HepG2 (cell line): Measurements from ENCODE around the gene WNT3A. TPM values are rescaled to one million over a fixed set of nuclear protein-coding genes. Genes with fewer than 3 reads are reported as not detected.

Experiments used
- ATAC-seq: fragments of 200-7000 bp; cut with Tn5 transposase; 3 replicates; pipeline ENCODE4 v1.9.1; 2020; ENCODE audit warnings: mild to moderate bottlenecking, moderate library complexity
- BruUV-seq: library from RNA; stranded (reverse); fragments of 400-500 nt; replicated peaks from 2 replicates; lab custom pipeline; 2021; lab: Mats Ljungman, UMichigan
- CTCF ChIA-PET: fragments of 300-600 bp; formaldehyde crosslinking; extraction: SDS; loops from one replicate; lab custom pipeline; 2021; ENCODE audit warnings: low total read pairs, inconsistent platforms, low intra/inter-chr PET ratio; lab: Yijun Ruan, JAX
- POLR2A ChIA-PET: fragments of 350-600 bp; sonication (Branson Sonifier 250); formaldehyde crosslinking; loops from one replicate; lab custom pipeline; 2020; ENCODE audit warnings: antibody characterized with exemption, inconsistent platforms; lab: Yijun Ruan, JAX
- DNase-seq: peaks from one replicate; pipeline ENCODE4 v3.0.0-alpha.2; 2015; ENCODE audit warnings: low spot score
- FAIRE-seq: peaks from 3 replicates; lab custom pipeline; 2011; peaks lifted over from hg19 to GRCh38; lab: Jason Lieb, UNC
- H2AFZ ChIP-seq: one replicate; pipeline ENCODE4 v1.6.1; 2011; ENCODE audit warnings: low read length, inconsistent platforms
- H3K27ac ChIP-seq: fragments of 300-600 bp; 3 replicates; pipeline ENCODE4 v1.8.0; 2011; ENCODE audit warnings: mixed run types, mild to moderate bottlenecking, mixed read lengths, low read length, inconsistent platforms; ENCODE audit not compliant: insufficient read depth; ENCODE audit errors: extremely low read length
- H3K27me3 ChIP-seq, 2 experiments: fragments of 200-600 bp in 1 of 2; 2 replicates in 1 of 2; 3 replicates in 1 of 2; pipeline versions ENCODE4 v1.6.0 to v1.8.0; 2011; ENCODE audit warnings: low read length in 2 of 2, mild to moderate bottlenecking in 2 of 2, moderate library complexity in 2 of 2, inconsistent platforms in 1 of 2; ENCODE audit not compliant: insufficient read depth in 2 of 2, control insufficient read depth in 1 of 2
- H3K36me3 ChIP-seq, 2 experiments: fragments of 200-600 bp in 1 of 2; replicated peaks in 1 of 2; 2 replicates in 1 of 2; 3 replicates in 1 of 2; pipeline versions ENCODE4 v1.5.1 to v1.8.0; 2011; ENCODE audit warnings: low read length in 2 of 2, inconsistent platforms in 1 of 2; ENCODE audit not compliant: insufficient read depth in 2 of 2, control insufficient read depth in 1 of 2
- H3K4me1 ChIP-seq: 2 replicates; pipeline ENCODE4 v1.5.1; 2012; ENCODE audit warnings: low read length, inconsistent platforms; ENCODE audit not compliant: insufficient read depth
- H3K4me2 ChIP-seq: 2 replicates; pipeline ENCODE4 v1.6.0; 2011; ENCODE audit warnings: low read depth, low read length, inconsistent platforms
- H3K4me3 ChIP-seq, 3 experiments: fragments of 200-600 bp in 1 of 3; sonication (generic), shearing (Covaris generic) in 1 of 3; replicated peaks in 1 of 3; 2 replicates each; pipeline ENCODE4 v1.5.1; 2011 to 2016; ENCODE audit warnings: low read length in 3 of 3, inconsistent platforms in 2 of 3, low read depth in 2 of 3, mild to moderate bottlenecking in 2 of 3, control low read depth in 1 of 3, mixed read lengths in 1 of 3; ENCODE audit not compliant: insufficient read depth in 1 of 3
- H3K79me2 ChIP-seq: one replicate; pipeline ENCODE4 v1.6.1; 2011; ENCODE audit warnings: low read length, inconsistent platforms; ENCODE audit not compliant: insufficient read depth
- H3K9ac ChIP-seq: 2 replicates; pipeline ENCODE4 v1.6.0; 2011; ENCODE audit warnings: mild to moderate bottlenecking, low read depth, low read length, inconsistent platforms; ENCODE audit not compliant: insufficient read depth
- H3K9me3 ChIP-seq: 2 replicates; pipeline ENCODE4 v1.5.1; 2012; ENCODE audit warnings: mild to moderate bottlenecking, low read length
- H4K20me1 ChIP-seq: 2 replicates; pipeline ENCODE4 v1.6.0; 2011; ENCODE audit warnings: inconsistent platforms, mild to moderate bottlenecking, low read length, moderate library complexity; ENCODE audit not compliant: insufficient read depth
- ARID3A ChIP-seq: IDR thresholded peaks from 2 replicates; pipeline ENCODE4 v1.6.1; 2012; ENCODE audit warnings: low read depth, low read length, improper control_type of control experiment
- GFI1 ChIP-seq: sonication (generic); formaldehyde crosslinking; IDR thresholded peaks from 2 replicates; pipeline ENCODE4 v1.5.0; 2020; ENCODE audit warnings: missing genetic modification reagents, mild to moderate bottlenecking, borderline replicate concordance
- MTF2 ChIP-seq: sonication (generic); formaldehyde crosslinking; IDR thresholded peaks from 2 replicates; pipeline ENCODE4 v1.5.0; 2020; ENCODE audit warnings: missing genetic modification reagents, borderline replicate concordance
- PAWR ChIP-seq: sonication (generic); formaldehyde crosslinking; IDR thresholded peaks from 2 replicates; pipeline ENCODE4 v1.4.0; 2020; ENCODE audit warnings: missing genetic modification reagents, mild to moderate bottlenecking, borderline replicate concordance
- PRDM15 ChIP-seq: sonication (generic); formaldehyde crosslinking; IDR thresholded peaks from 2 replicates; pipeline ENCODE4 v1.4.0; 2020; ENCODE audit warnings: missing genetic modification reagents
- RFX3 ChIP-seq: IDR thresholded peaks from 2 replicates; pipeline ENCODE4 v1.6.1; 2016; ENCODE audit warnings: missing biosample characterization, missing genetic modification reagents
- ZNF710 ChIP-seq: sonication (generic); formaldehyde crosslinking; IDR thresholded peaks from 2 replicates; pipeline ENCODE4 v1.5.0; 2020; ENCODE audit warnings: mild to moderate bottlenecking, missing genetic modification reagents, borderline replicate concordance
- ZNF792 ChIP-seq: IDR thresholded peaks from 2 replicates; pipeline ENCODE4 v1.6.1; 2016
- WGBS: methylation state at CpG from one replicate; pipeline ENCODE4 v1.1.6; 2017; ENCODE audit warnings: low lambda C conversion rate; 5-methylcytosine and 5-hydroxymethylcytosine counted together
- in situ Hi-C: cut with HindIII; loops from 2 replicates; pipeline ENCODE4 v1.10.0; 2017; ENCODE audit warnings: low pct_unique_long_range_greater_than_20kb; ENCODE audit not compliant: extremely low pct_ligation_motif_present
- intact Hi-C: fragments of 100-400 bp; cut with micrococcal nuclease; formaldehyde crosslinking; loops from one replicate; pipeline ENCODE4 v1.10.0; 2022; ENCODE audit not compliant: unreplicated experiment
- polyA plus RNA-seq, 8 experiments: library from polyadenylated mRNA; depleted of rRNA in 3 of 8; stranded (reverse) in 7 of 8; unstranded in 1 of 8; fragments of >200 nt; fragmentation: Illumina TruSeq in 4 of 8; extraction: Trizol in 4 of 8; gene quantifications; 2 replicates each; pipeline versions ENCODE4 v1.2.1 to v1.2.3, GENCODE V29; 2011 to 2016; ENCODE audit warnings: low read depth in 4 of 8, missing spikeins in 1 of 8, mixed read lengths in 1 of 8; ENCODE audit not compliant: insufficient read depth in 1 of 8
- total RNA-seq, 5 experiments: library from RNA; depleted of rRNA; stranded (reverse); fragments of >200 nt; fragmentation: Illumina TruSeq; extraction: Trizol; gene quantifications; 2 replicates each; pipeline ENCODE4 v1.2.3, GENCODE V29; 2016; ENCODE audit warnings: low read depth in 1 of 5

WNT3A gene
- total and polyA plus RNA-seq, 2 of the 13 experiments (the other 11 are each of a cell fraction or from before 2014, with no cell fraction given), result not detected

- TF ChIP-seq PRDM15 (no peak), ZNF792 (CRISPR knock-in tag) (no peak), RFX3 (CRISPR knock-in tag) (no peak), GFI1 (no peak), ARID3A (no peak), PAWR (no peak)
- TF ChIP-seq, all 625 proteins: peak for 0
Observed at GRCh38 chr1:228008391-228009115, 1.8 kb downstream of the WNT3A start (continued).

GRCh38 chr1:228009116-228009827 lies 2.5 kb downstream of the WNT3A start:
- 20% methylated on average over 7 of the region's 8 CpGs for WGBS
- FAIRE-seq (no peak), ATAC-seq (no peak), DNase-seq (no peak)
- Histone ChIP-seq H2AFZ (no peak overlapping the region), H3K27me3 (peaks cover 17 to 87% of the 10 kb centered on the region in 2 experiments), H4K20me1 (0 out of 2 replicates have a peak, but pooled peaks cover 3% of the 10 kb centered on the region), H3K4me2 (no peak overlapping the region), H3K4me1 (no peaks in the 10 kb centered on the region), H3K4me3 (no peak overlapping the region), H3K9me3 (no peaks in the 10 kb centered on the region), H3K79me2 (no peaks in the 10 kb centered on the region), H3K27ac (no peak overlapping the region), H3K36me3 (no peaks in the 10 kb centered on the region), H3K9ac (no peak overlapping the region)
- BruUV-seq, result no TSS peak
- intact Hi-C loops, result no loop called here
- CTCF ChIA-PET, result no interaction called here
- POLR2A ChIA-PET, result no interaction called here
- in situ Hi-C loops, result no loop called here
- TF ChIP-seq MTF2, result no peak
- TF ChIP-seq ZNF710, result no peak
